OCI-LY7 (cell line): ENCODE results near the gene PC.

Source experiments
- EZH2phosphoT487 ChIP-seq: fragments of 200-600 bp; sonication (generic); IDR thresholded peaks from 2 replicates; pipeline ENCODE4 v1.6.1; 2018; ENCODE audit warnings: low read depth, borderline replicate concordance, mild to moderate bottlenecking, mixed run types, antibody characterized with exemption, low read length, moderate library complexity, mixed read lengths
- TF ChIP-seq, protein P1 (sequence below): fragments of 200-600 bp; sonication (generic); conservative IDR thresholded peaks from 2 replicates; pipeline ENCODE4 v1.5.1; 2014; ENCODE audit warnings: mild to moderate bottlenecking, antibody characterized with exemption, low read length, moderate library complexity, mixed read lengths

DNA sequence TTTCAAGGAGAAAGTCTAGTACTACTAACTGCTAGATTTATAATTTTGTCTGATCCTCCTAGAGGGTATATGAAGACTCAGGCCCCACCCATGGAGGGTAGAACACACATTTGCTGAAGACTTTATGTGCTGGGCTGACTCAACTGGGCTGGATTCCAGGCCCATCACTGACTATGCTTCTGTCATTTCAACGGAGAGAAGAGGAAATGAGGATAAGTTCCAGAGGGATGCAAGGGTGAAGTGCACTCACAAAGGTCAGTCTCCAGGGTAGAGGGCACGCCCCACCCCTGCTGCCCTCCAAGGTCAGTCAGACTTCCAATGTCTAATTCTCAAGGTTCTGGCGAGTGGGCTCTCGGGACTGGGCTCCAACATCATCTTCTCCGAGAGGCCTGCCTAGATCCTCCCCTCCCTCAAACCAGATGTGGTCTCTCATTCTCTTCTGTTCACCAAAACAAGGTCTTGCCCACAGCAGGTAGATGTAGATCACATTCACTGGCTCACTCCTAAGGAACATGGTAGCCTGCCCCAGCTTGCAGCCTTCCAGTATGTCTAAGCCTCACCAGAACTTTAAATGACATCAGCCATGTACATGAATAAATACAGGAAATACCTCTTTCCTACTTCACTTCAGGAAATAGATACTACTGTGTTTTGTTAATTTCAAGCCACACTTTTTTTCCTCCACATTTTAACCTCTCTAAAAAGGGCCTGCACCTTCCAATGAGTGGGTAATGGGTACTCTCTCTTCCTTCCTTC is 9.7 kb upstream of the PC start:
- TF ChIP-seq, protein P1, sequence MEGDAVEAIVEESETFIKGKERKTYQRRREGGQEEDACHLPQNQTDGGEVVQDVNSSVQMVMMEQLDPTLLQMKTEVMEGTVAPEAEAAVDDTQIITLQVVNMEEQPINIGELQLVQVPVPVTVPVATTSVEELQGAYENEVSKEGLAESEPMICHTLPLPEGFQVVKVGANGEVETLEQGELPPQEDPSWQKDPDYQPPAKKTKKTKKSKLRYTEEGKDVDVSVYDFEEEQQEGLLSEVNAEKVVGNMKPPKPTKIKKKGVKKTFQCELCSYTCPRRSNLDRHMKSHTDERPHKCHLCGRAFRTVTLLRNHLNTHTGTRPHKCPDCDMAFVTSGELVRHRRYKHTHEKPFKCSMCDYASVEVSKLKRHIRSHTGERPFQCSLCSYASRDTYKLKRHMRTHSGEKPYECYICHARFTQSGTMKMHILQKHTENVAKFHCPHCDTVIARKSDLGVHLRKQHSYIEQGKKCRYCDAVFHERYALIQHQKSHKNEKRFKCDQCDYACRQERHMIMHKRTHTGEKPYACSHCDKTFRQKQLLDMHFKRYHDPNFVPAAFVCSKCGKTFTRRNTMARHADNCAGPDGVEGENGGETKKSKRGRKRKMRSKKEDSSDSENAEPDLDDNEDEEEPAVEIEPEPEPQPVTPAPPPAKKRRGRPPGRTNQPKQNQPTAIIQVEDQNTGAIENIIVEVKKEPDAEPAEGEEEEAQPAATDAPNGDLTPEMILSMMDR: no peak
- no peak for TF ChIP-seq EZH2phosphoT487
